Nephron progenitor cell (in vitro differentiated cells): ENCODE measurements around the gene RARG.

Experiments used
- DNase-seq: peaks from one replicate; pipeline ENCODE4 v3.0.0; 2021
- H3K27ac Mint-ChIP-seq: 2 replicates; pipeline ENCODE4 v1.8.0; 2021; ENCODE audit warnings: mild to moderate bottlenecking, moderate library complexity, mixed read lengths
- H3K27me3 Mint-ChIP-seq: 2 replicates; pipeline ENCODE4 v1.8.0; 2021; ENCODE audit warnings: mild to moderate bottlenecking, low read depth, mixed read lengths; ENCODE audit not compliant: poor library complexity
- H3K36me3 Mint-ChIP-seq: 2 replicates; pipeline ENCODE4 v1.8.0; 2021; ENCODE audit warnings: low read depth, mixed read lengths
- H3K4me1 Mint-ChIP-seq: 2 replicates; pipeline ENCODE4 v1.8.0; 2021; ENCODE audit warnings: mixed read lengths
- H3K4me3 Mint-ChIP-seq: 2 replicates; pipeline ENCODE4 v1.8.0; 2021; ENCODE audit warnings: mild to moderate bottlenecking, moderate library complexity, mixed read lengths
- H3K9me3 Mint-ChIP-seq: 2 replicates; pipeline ENCODE4 v1.8.0; 2021; ENCODE audit warnings: mild to moderate bottlenecking, moderate library complexity, mixed read lengths
- TF ChIP-seq, protein P1 (sequence below): fragments of 200-600 bp; sonication (generic); IDR thresholded peaks from 2 replicates; pipeline ENCODE4 v1.5.0; 2021; ENCODE audit warnings: antibody characterized with exemption

RARG gene

GRCh38 chr12:53217051-53217930, 14.7 kb downstream of the RARG start:
- Mint-ChIP-seq H3K4me3 (peak overlapping the region; percentile 77), H3K9me3 (no peaks in the 10 kb centered on the region), H3K36me3 (peaks cover 8% of the 10 kb centered on the region), H3K27ac (peak overlapping the region; percentile 91), H3K4me1 (peaks cover 65% of the 10 kb centered on the region), H3K27me3 (no peaks in the 10 kb centered on the region)
- TF ChIP-seq, protein P1, sequence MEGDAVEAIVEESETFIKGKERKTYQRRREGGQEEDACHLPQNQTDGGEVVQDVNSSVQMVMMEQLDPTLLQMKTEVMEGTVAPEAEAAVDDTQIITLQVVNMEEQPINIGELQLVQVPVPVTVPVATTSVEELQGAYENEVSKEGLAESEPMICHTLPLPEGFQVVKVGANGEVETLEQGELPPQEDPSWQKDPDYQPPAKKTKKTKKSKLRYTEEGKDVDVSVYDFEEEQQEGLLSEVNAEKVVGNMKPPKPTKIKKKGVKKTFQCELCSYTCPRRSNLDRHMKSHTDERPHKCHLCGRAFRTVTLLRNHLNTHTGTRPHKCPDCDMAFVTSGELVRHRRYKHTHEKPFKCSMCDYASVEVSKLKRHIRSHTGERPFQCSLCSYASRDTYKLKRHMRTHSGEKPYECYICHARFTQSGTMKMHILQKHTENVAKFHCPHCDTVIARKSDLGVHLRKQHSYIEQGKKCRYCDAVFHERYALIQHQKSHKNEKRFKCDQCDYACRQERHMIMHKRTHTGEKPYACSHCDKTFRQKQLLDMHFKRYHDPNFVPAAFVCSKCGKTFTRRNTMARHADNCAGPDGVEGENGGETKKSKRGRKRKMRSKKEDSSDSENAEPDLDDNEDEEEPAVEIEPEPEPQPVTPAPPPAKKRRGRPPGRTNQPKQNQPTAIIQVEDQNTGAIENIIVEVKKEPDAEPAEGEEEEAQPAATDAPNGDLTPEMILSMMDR, result no peak
- no peak for DNase-seq

GRCh38 chr12:53215497-53215896, 16.5 kb downstream of the RARG start:
- Mint-ChIP-seq H3K27me3 (no peaks in the 10 kb centered on the region), H3K36me3 (peaks cover 13% of the 10 kb centered on the region), H3K4me3 (no peak overlapping the region), H3K9me3 (no peaks in the 10 kb centered on the region), H3K4me1 (peaks cover 59% of the 10 kb centered on the region), H3K27ac (peak overlapping the region; percentile 62)
- TF ChIP-seq, protein P1, result no peak
- no peak for DNase-seq

DNA sequence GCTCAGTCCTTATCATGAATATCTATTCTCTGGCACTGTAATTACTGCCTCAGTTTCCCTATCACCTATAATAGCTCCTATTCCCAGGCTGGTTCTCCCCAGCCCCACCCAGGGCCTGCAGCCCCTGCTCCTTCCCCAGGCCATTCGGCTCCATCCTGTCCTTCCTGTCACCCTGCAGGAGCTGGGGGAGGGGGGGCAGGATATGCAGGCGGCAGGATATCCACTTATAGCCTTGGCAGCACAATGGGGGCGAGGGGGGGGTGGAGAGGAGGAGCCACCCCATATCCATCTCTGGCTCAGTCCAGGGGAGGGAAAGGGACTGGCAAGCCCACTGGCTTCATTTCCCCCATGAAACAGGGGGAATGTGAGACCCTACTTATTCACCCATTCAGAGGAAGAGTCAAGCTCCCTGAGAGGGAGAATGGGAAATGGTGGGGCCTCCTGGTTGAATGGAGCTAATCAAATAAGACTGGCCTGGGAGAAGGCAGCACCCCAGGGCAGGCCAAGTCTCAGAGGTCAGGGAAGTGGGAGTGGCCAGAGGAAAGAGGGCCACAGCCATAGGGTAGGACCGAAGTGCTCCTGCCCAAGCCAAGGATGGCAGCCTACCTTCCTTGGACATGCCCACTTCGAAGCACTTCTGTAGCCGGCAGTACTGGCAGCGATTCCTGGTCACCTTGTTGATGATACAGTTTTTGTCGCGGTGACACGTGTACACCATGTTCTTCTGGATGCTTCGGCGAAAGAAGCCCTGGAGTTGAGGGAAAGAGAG, 17.1 kb downstream of the RARG start:
- TF ChIP-seq, protein P1, result no peak
- H3K36me3 Mint-ChIP-seq, result peaks cover 13% of the 10 kb centered on the region
- H3K27me3 Mint-ChIP-seq, result no peaks in the 10 kb centered on the region
- no peak overlapping the region for H3K27ac Mint-ChIP-seq
- no peak overlapping the region for H3K4me3 Mint-ChIP-seq
- DNase-seq, result no peak
- H3K9me3 Mint-ChIP-seq, result no peaks in the 10 kb centered on the region
- peaks cover 59% of the 10 kb centered on the region for H3K4me1 Mint-ChIP-seq

DNA sequence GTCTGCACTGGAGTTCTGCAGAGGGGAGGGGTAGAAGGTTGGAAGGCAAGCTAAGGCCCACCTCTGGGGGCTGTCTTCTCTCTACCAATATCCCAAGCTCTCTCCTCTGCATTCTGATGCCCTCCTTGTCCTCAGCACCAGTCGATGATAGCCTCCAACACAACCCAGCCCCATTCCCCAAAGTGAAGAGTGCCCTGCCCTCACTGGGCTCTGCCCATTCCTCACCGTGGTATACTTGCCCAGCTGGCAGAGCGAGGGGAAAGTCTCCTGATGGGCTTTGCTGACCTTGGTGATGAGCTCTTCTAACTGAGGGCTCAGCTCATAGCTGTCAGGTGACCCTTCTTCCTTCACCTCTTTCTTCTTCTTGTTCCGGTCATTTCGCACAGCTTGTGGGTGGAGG, 17.8 kb downstream of the RARG start:
- TF ChIP-seq, protein P1, result no peak
- no peaks in the 10 kb centered on the region for H3K27me3 Mint-ChIP-seq
- H3K36me3 Mint-ChIP-seq, result peaks cover 13% of the 10 kb centered on the region
- H3K4me1 Mint-ChIP-seq, result peaks cover 53% of the 10 kb centered on the region
- H3K4me3 Mint-ChIP-seq, result no peak overlapping the region
- no peak for DNase-seq
- no peaks in the 10 kb centered on the region for H3K9me3 Mint-ChIP-seq
- no peak overlapping the region for H3K27ac Mint-ChIP-seq

- TF ChIP-seq, protein P1, result peak; percentile 91
- no peaks in the 10 kb centered on the region for H3K27me3 Mint-ChIP-seq
- H3K36me3 Mint-ChIP-seq, result peaks cover 13% of the 10 kb centered on the region
- no peak overlapping the region for H3K4me3 Mint-ChIP-seq
- no peak overlapping the region for H3K27ac Mint-ChIP-seq
- H3K9me3 Mint-ChIP-seq, result no peaks in the 10 kb centered on the region
- peaks cover 53% of the 10 kb centered on the region for H3K4me1 Mint-ChIP-seq
- DNase-seq, result peak; percentile 96
Measured at GRCh38 chr12:53213348-53213747, 18.7 kb downstream of the RARG start.
